Stimulated activated CD8-positive, alpha-beta memory T cell treated with anti-CD3 and anti-CD28 coated beads, Interleukin-7, amount 100 ng/mL, for 24 hours (primary cell): ENCODE measurements around the gene TST.

ENCODE experiments used
- DNase-seq: peaks from one replicate; pipeline ENCODE4 v3.0.0-alpha.2; 2020; ENCODE audit warnings: low read depth

The TST gene

GRCh38 chr22:37053310-37054055 is 34.2 kb upstream of the TST start:
- DNase-seq: no peak

- DNase-seq: no peak
These were observed 33.4 kb upstream of the TST start for GRCh38 chr22:37052386-37053309.

- peak; percentile 55 for DNase-seq
These were observed 32.4 kb upstream of the TST start, which contains the start of gene KCTD17 for GRCh38 chr22:37051391-37052385. TSS of gene KCTD17 (plus strand) at chr22:37051742. CDS start at chr22:37051761, 19 bp downstream.

GRCh38 chr22:37050913-37051312 is 31.7 kb upstream of the TST start:
- no peak for DNase-seq

GRCh38 chr22:37049224-37049623 is 30.0 kb upstream of the TST start:
- DNase-seq: no peak

GRCh38 chr22:37048133-37048532 is 28.9 kb upstream of the TST start:
- no peak for DNase-seq

GRCh38 chr22:37047006-37047405 is 27.8 kb upstream of the TST start:
- DNase-seq: no peak

- no peak for DNase-seq
These were observed 27.3 kb upstream of the TST start for GRCh38 chr22:37046589-37046988.

GRCh38 chr22:37045958-37046357 is 26.7 kb upstream of the TST start:
- no peak for DNase-seq

- DNase-seq: no peak
These were observed 25.7 kb upstream of the TST start for GRCh38 chr22:37044634-37045625.

GRCh38 chr22:37043828-37044538 is 24.7 kb upstream of the TST start:
- no peak for DNase-seq

- DNase-seq: no peak
These were observed 24.1 kb upstream of the TST start for GRCh38 chr22:37043209-37043827.

- no peak for DNase-seq
These were observed 20.2 kb upstream of the TST start for GRCh38 chr22:37039466-37039865.

- DNase-seq: no peak
These were observed 18.4 kb upstream of the TST start for GRCh38 chr22:37037669-37038068.

- no peak for DNase-seq
These were observed 17.6 kb upstream of the TST start for GRCh38 chr22:37036655-37037377.

- DNase-seq: no peak
These were observed 14.6 kb upstream of the TST start for GRCh38 chr22:37033605-37034430.

- no peak for DNase-seq
These were observed 13.6 kb upstream of the TST start for GRCh38 chr22:37032535-37033460.
